ENCODE measurements around the gene SEMA3B.
"Not testable (repeated sequence)": the region's sequence is repeated elsewhere in the genome, so short reads cannot be mapped to it uniquely, and the experiment has no call there.

The SEMA3B gene

GRCh38 chr3:50254577-50255250, 14.2 kb upstream of the SEMA3B start:
- Histone ChIP-seq H3K4me1 (ENCODE audit: control insufficient read depth, insufficient read depth, low read length) (peaks cover 5% of the 10 kb centered on the region), H3K4me3 (ENCODE audit: low read length) (no peak overlapping the region), H3K9ac (ENCODE audit: low read length) (no peak overlapping the region), H3K36me3 (ENCODE audit: control insufficient read depth, insufficient read depth, low read length) (peaks cover 39% of the 10 kb centered on the region), H3K27me3 (ENCODE audit: control insufficient read depth, insufficient read depth, low read length) (no peaks in the 10 kb centered on the region), H3K27ac (ENCODE audit: low read depth, low read length) (no peak overlapping the region)

- H3K27ac ChIP-seq (ENCODE audit: low read depth, low read length): no peak overlapping the region
Measured at GRCh38 chr3:50255251-50255615, 13.7 kb upstream of the SEMA3B start.

GRCh38 chr3:50256978-50257890, 11.7 kb upstream of the SEMA3B start:
- H3K9ac ChIP-seq (ENCODE audit: low read length): no peak overlapping the region
- H3K4me1 ChIP-seq (ENCODE audit: control insufficient read depth, insufficient read depth, low read length): peaks cover 21% of the 10 kb centered on the region
- peaks cover 32% of the 10 kb centered on the region for H3K36me3 ChIP-seq (ENCODE audit: control insufficient read depth, insufficient read depth, low read length)
- no peak overlapping the region for H3K4me3 ChIP-seq (ENCODE audit: low read length)
- no peaks in the 10 kb centered on the region for H3K27me3 ChIP-seq (ENCODE audit: control insufficient read depth, insufficient read depth, low read length)
- H3K27ac ChIP-seq (ENCODE audit: low read depth, low read length): no peak overlapping the region

More at GRCh38 chr3:50255251-50255615, 13.7 kb upstream of the SEMA3B start:
- peaks cover 7% of the 10 kb centered on the region for H3K4me1 ChIP-seq (ENCODE audit: control insufficient read depth, insufficient read depth, low read length)
- H3K27me3 ChIP-seq (ENCODE audit: control insufficient read depth, insufficient read depth, low read length): no peaks in the 10 kb centered on the region
- H3K36me3 ChIP-seq (ENCODE audit: control insufficient read depth, insufficient read depth, low read length): peaks cover 39% of the 10 kb centered on the region
- H3K9ac ChIP-seq (ENCODE audit: low read length): no peak overlapping the region
- H3K4me3 ChIP-seq (ENCODE audit: low read length): no peak overlapping the region

GRCh38 chr3:50258029-50258680, 10.8 kb upstream of the SEMA3B start:
- Histone ChIP-seq H3K4me3 (ENCODE audit: low read length) (no peak overlapping the region), H3K9ac (ENCODE audit: low read length) (no peak overlapping the region), H3K4me1 (ENCODE audit: control insufficient read depth, insufficient read depth, low read length) (peaks cover 21% of the 10 kb centered on the region), H3K36me3 (ENCODE audit: control insufficient read depth, insufficient read depth, low read length) (peaks cover 32% of the 10 kb centered on the region), H3K27me3 (ENCODE audit: control insufficient read depth, insufficient read depth, low read length) (no peaks in the 10 kb centered on the region), H3K27ac (ENCODE audit: low read depth, low read length) (peak overlapping the region; percentile 97)

- H3K27ac ChIP-seq (ENCODE audit: low read depth, low read length): peak overlapping the region; percentile 97
- no peak overlapping the region for H3K9ac ChIP-seq (ENCODE audit: low read length)
- peaks cover 29% of the 10 kb centered on the region for H3K36me3 ChIP-seq (ENCODE audit: control insufficient read depth, insufficient read depth, low read length)
- H3K4me1 ChIP-seq (ENCODE audit: control insufficient read depth, insufficient read depth, low read length): peaks cover 21% of the 10 kb centered on the region
- no peaks in the 10 kb centered on the region for H3K27me3 ChIP-seq (ENCODE audit: control insufficient read depth, insufficient read depth, low read length)
- H3K4me3 ChIP-seq (ENCODE audit: low read length): no peak overlapping the region
Measured at GRCh38 chr3:50258979-50259378, 10.0 kb upstream of the SEMA3B start.

GRCh38 chr3:50259432-50260026, 9.4 kb upstream of the SEMA3B start:
- Histone ChIP-seq H3K4me1 (ENCODE audit: control insufficient read depth, insufficient read depth, low read length) (peaks cover 27% of the 10 kb centered on the region), H3K4me3 (ENCODE audit: low read length) (peak overlapping the region; percentile 45), H3K27me3 (ENCODE audit: control insufficient read depth, insufficient read depth, low read length) (peaks cover 3% of the 10 kb centered on the region), H3K27ac (ENCODE audit: low read depth, low read length) (peak overlapping the region; percentile 97), H3K9ac (ENCODE audit: low read length) (no peak overlapping the region), H3K36me3 (ENCODE audit: control insufficient read depth, insufficient read depth, low read length) (peaks cover 28% of the 10 kb centered on the region)

- H3K27me3 ChIP-seq (ENCODE audit: control insufficient read depth, insufficient read depth, low read length): peaks cover 3% of the 10 kb centered on the region
- H3K4me1 ChIP-seq (ENCODE audit: control insufficient read depth, insufficient read depth, low read length): peaks cover 32% of the 10 kb centered on the region
- peaks cover 23% of the 10 kb centered on the region for H3K36me3 ChIP-seq (ENCODE audit: control insufficient read depth, insufficient read depth, low read length)
- peak overlapping the region; percentile 97 for H3K27ac ChIP-seq (ENCODE audit: low read depth, low read length)
- H3K4me3 ChIP-seq (ENCODE audit: low read length): peak overlapping the region; percentile 66
- H3K9ac ChIP-seq (ENCODE audit: low read length): peak overlapping the region; percentile 56
Measured at GRCh38 chr3:50260027-50260941, 8.7 kb upstream of the SEMA3B start.

GRCh38 chr3:50260942-50261441, 8.0 kb upstream of the SEMA3B start:
- Histone ChIP-seq H3K4me3 (ENCODE audit: low read length) (peak overlapping the region; percentile 66), H3K4me1 (ENCODE audit: control insufficient read depth, insufficient read depth, low read length) (peaks cover 39% of the 10 kb centered on the region), H3K27me3 (ENCODE audit: control insufficient read depth, insufficient read depth, low read length) (peaks cover 3% of the 10 kb centered on the region), H3K36me3 (ENCODE audit: control insufficient read depth, insufficient read depth, low read length) (peaks cover 20% of the 10 kb centered on the region), H3K9ac (ENCODE audit: low read length) (peak overlapping the region; percentile 56), H3K27ac (ENCODE audit: low read depth, low read length) (peak overlapping the region; percentile 97)

GRCh38 chr3:50261505-50261904, 7.4 kb upstream of the SEMA3B start:
- Histone ChIP-seq H3K27me3 (ENCODE audit: control insufficient read depth, insufficient read depth, low read length) (peaks cover 3% of the 10 kb centered on the region), H3K4me3 (ENCODE audit: low read length) (peak overlapping the region; percentile 66), H3K9ac (ENCODE audit: low read length) (no peak overlapping the region), H3K4me1 (ENCODE audit: control insufficient read depth, insufficient read depth, low read length) (peaks cover 44% of the 10 kb centered on the region), H3K36me3 (ENCODE audit: control insufficient read depth, insufficient read depth, low read length) (peaks cover 17% of the 10 kb centered on the region), H3K27ac (ENCODE audit: low read depth, low read length) (peak overlapping the region; percentile 97)

GRCh38 chr3:50262200-50262599, 6.7 kb upstream of the SEMA3B start:
- H3K4me3 ChIP-seq (ENCODE audit: low read length); H3K27me3 ChIP-seq (ENCODE audit: control insufficient read depth, insufficient read depth, low read length); H3K27ac ChIP-seq (ENCODE audit: low read depth, low read length); H3K9ac ChIP-seq (ENCODE audit: low read length): not testable (repeated sequence)
- H3K36me3 ChIP-seq (ENCODE audit: control insufficient read depth, insufficient read depth, low read length): peaks cover 11% of the 10 kb centered on the region
- H3K4me1 ChIP-seq (ENCODE audit: control insufficient read depth, insufficient read depth, low read length): peaks cover 50% of the 10 kb centered on the region

GRCh38 chr3:50262778-50263177, 6.2 kb upstream of the SEMA3B start:
- H3K27ac ChIP-seq (ENCODE audit: low read depth, low read length): no peak overlapping the region
- no peak overlapping the region for H3K4me3 ChIP-seq (ENCODE audit: low read length)
- H3K36me3 ChIP-seq (ENCODE audit: control insufficient read depth, insufficient read depth, low read length): peaks cover 5% of the 10 kb centered on the region
- H3K27me3 ChIP-seq (ENCODE audit: control insufficient read depth, insufficient read depth, low read length): peaks cover 3% of the 10 kb centered on the region
- peaks cover 51% of the 10 kb centered on the region for H3K4me1 ChIP-seq (ENCODE audit: control insufficient read depth, insufficient read depth, low read length)
- no peak overlapping the region for H3K9ac ChIP-seq (ENCODE audit: low read length)

Measured in rectal smooth muscle tissue (tissue), 1 donor.